ENCODE data around the gene TALDO1. TPM values are rescaled to one million over a fixed set of nuclear protein-coding genes. Genes with fewer than 3 reads are reported as not detected.
"Not testable (repeated sequence)": the region's sequence is repeated elsewhere in the genome, so short reads cannot be mapped to it uniquely, and the experiment has no call there.

The TALDO1 gene
- total RNA-seq, 1 experiment from 2014 or later, result 268 TPM

DNA sequence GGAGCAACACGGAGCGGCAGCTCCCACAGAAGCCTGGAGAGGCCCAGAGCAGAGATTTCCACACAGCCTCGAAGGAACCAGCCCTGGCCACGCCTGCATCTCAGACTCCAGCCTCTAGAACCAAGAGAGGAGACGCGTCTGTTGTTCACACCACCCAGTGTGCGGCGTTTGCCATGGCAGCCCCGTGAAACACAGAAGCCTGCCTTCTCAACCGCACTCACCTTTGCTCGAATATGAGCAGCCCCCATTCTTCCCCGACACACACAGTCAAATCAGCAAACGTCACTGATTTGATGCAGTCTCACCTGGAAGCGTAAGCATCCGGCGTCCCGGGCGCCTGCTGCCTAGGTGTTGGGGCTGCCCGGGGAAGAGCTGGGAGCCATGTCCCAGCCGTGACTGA is 14.2 kb upstream of the TALDO1 start:
- Histone ChIP-seq H2BK120ac (ENCODE audit: low read depth, low read length, poor library complexity, severe bottlenecking) (no peak overlapping the region), H2BK20ac (ENCODE audit: low read depth, low read length, poor library complexity, severe bottlenecking) (no peak overlapping the region)

DNA sequence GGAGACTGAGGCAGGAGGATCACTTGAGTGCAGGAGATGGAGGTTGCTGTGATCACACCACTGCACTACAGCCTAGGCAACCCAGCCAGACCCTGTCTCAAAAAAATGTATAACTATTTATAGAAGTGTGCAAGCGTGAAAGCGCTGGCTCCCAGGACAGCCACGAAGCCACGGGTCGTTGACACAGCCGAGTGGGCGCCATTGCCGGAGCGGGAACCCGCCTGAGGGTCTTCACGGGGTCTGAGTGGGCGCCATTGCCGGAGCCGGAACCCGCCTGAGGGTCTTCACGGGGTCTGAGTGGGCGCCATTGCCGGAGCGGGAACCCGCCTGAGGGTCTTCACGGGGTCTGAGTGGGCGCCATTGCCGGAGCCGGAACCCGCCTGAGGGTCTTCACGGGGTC is 12.7 kb upstream of the TALDO1 start:
- H4K8ac ChIP-seq (replicated peaks; ENCODE audit: insufficient read length, low read depth, low read length); H4K91ac ChIP-seq (ENCODE audit: insufficient read length, low read depth, low read length); DNase-seq; H3K9me3 ChIP-seq (ENCODE audit: control insufficient read depth, low read depth, low read length); H2BK20ac ChIP-seq (ENCODE audit: low read depth, low read length, poor library complexity, severe bottlenecking); H3K4me1 ChIP-seq (ENCODE audit: insufficient read depth, low read length); H2BK120ac ChIP-seq (ENCODE audit: low read depth, low read length, poor library complexity, severe bottlenecking); H3K23me2 ChIP-seq (ENCODE audit: insufficient read length, low read depth, low read length, poor library complexity, severe bottlenecking); H3K79me2 ChIP-seq (ENCODE audit: insufficient read depth, low read length); H2BK12ac ChIP-seq (ENCODE audit: insufficient read length, low read depth, low read length); H3K27ac ChIP-seq (ENCODE audit: insufficient read length, low read depth, low read length); H3K9ac ChIP-seq (ENCODE audit: extremely low read depth, insufficient read length, low read length); H4K5ac ChIP-seq (ENCODE audit: insufficient read length, low read depth, low read length); H4K20me1 ChIP-seq (ENCODE audit: control insufficient read depth, insufficient read depth, insufficient read length); H3K4me1 Mint-ChIP-seq; H3K14ac ChIP-seq (ENCODE audit: insufficient read depth, low read length); H3K4ac ChIP-seq (ENCODE audit: low read depth, low read length); H3K4me3 Mint-ChIP-seq; H3K18ac ChIP-seq (ENCODE audit: insufficient read length, low read depth, low read length); H3K56ac ChIP-seq (ENCODE audit: insufficient read length, low read depth, low read length); H2BK15ac ChIP-seq (ENCODE audit: low read depth, low read length); H3K79me1 ChIP-seq (ENCODE audit: insufficient read depth, low read depth, low read length, poor library complexity, severe bottlenecking); H3K4me2 ChIP-seq (ENCODE audit: insufficient read depth, insufficient read length, low read length); H2AK5ac ChIP-seq (ENCODE audit: insufficient read length, low read length); H2BK5ac ChIP-seq (ENCODE audit: insufficient read length, low read length); H2AFZ ChIP-seq (ENCODE audit: low read length); H3K27ac Mint-ChIP-seq; H3K23ac ChIP-seq (ENCODE audit: insufficient read length, low read depth, low read length); H3K27me3 ChIP-seq (ENCODE audit: insufficient read depth, low read length); H3T11ph ChIP-seq (ENCODE audit: low read length): not testable (repeated sequence)
- WGBS (ENCODE audit: extremely low coverage, insufficient read length, low lambda C conversion rate), result no CpG with 5 or more reads among the region's 26 CpGs
- H3K9me3 Mint-ChIP-seq, result peaks cover 12 to 15% of the 10 kb centered on the region in 2 experiments
- peaks cover 3 to 11% (median 5%) of the 10 kb centered on the region in 3 experiments; a peak in 6 of 7 replicates for H3K36me3 Mint-ChIP-seq (ENCODE audit: insufficient read depth in 1 of 3, low read depth in 3 of 3)
- peaks cover 11% of the 10 kb centered on the region for H3K27me3 Mint-ChIP-seq (ENCODE audit: low read depth)

More for the DNA sequence above, 14.2 kb upstream of the TALDO1 start:
- Histone ChIP-seq H3K14ac (ENCODE audit: insufficient read depth, low read length) (no peak overlapping the region), H3K18ac (ENCODE audit: insufficient read length, low read depth, low read length) (no peak overlapping the region), H3K4me1 (ENCODE audit: insufficient read depth, low read length) (no peaks in the 10 kb centered on the region), H3K27me3 (ENCODE audit: insufficient read depth, low read length) (no peaks in the 10 kb centered on the region), H4K20me1 (ENCODE audit: control insufficient read depth, insufficient read depth, insufficient read length) (no peaks in the 10 kb centered on the region), H4K5ac (ENCODE audit: insufficient read length, low read depth, low read length) (no peak overlapping the region), H3K56ac (ENCODE audit: insufficient read length, low read depth, low read length) (no peak overlapping the region), H3T11ph (ENCODE audit: low read length) (no peak overlapping the region), H3K79me2 (ENCODE audit: insufficient read depth, low read length) (no peaks in the 10 kb centered on the region), H3K23ac (ENCODE audit: insufficient read length, low read depth, low read length) (no peak overlapping the region), H2BK15ac (ENCODE audit: low read depth, low read length) (no peak overlapping the region), H3K4me2 (ENCODE audit: insufficient read depth, insufficient read length, low read length) (no peak overlapping the region), H3K9ac (ENCODE audit: extremely low read depth, insufficient read length, low read length) (no peak overlapping the region), H3K79me1 (ENCODE audit: insufficient read depth, low read depth, low read length, poor library complexity, severe bottlenecking) (no peaks in the 10 kb centered on the region), H2BK12ac (ENCODE audit: insufficient read length, low read depth, low read length) (no peak overlapping the region), H3K4ac (ENCODE audit: low read depth, low read length) (no peak overlapping the region), H2AFZ (ENCODE audit: low read length) (no peak overlapping the region), H4K8ac (replicated peaks; ENCODE audit: insufficient read length, low read depth, low read length) (no peak overlapping the region), H2BK5ac (ENCODE audit: insufficient read length, low read length) (no peak overlapping the region), H4K91ac (ENCODE audit: insufficient read length, low read depth, low read length) (no peak overlapping the region), H3K27ac (ENCODE audit: insufficient read length, low read depth, low read length) (no peak overlapping the region), H3K9me3 (ENCODE audit: control insufficient read depth, low read depth, low read length) (no peaks in the 10 kb centered on the region), H3K23me2 (ENCODE audit: insufficient read length, low read depth, low read length, poor library complexity, severe bottlenecking) (no peaks in the 10 kb centered on the region), H2AK5ac (ENCODE audit: insufficient read length, low read length) (no peak overlapping the region)
- DNase-seq, result no peak
- Mint-ChIP-seq H3K27ac (no peak overlapping the region; a peak in 1 of 7 replicates), H3K4me1 (0 out of 4 replicates have a peak, but pooled peaks cover 3 to 6% of the 10 kb centered on the region in 2 experiments), H3K36me3 (ENCODE audit: insufficient read depth in 1 of 3, low read depth in 3 of 3) (peaks cover 3 to 11% (median 5%) of the 10 kb centered on the region in 3 experiments; a peak in 6 of 7 replicates), H3K9me3 (peaks cover 12 to 15% of the 10 kb centered on the region in 2 experiments), H3K4me3 (no peak overlapping the region), H3K27me3 (ENCODE audit: low read depth) (peaks cover 11% of the 10 kb centered on the region)
- TF ChIP-seq, protein P1, sequence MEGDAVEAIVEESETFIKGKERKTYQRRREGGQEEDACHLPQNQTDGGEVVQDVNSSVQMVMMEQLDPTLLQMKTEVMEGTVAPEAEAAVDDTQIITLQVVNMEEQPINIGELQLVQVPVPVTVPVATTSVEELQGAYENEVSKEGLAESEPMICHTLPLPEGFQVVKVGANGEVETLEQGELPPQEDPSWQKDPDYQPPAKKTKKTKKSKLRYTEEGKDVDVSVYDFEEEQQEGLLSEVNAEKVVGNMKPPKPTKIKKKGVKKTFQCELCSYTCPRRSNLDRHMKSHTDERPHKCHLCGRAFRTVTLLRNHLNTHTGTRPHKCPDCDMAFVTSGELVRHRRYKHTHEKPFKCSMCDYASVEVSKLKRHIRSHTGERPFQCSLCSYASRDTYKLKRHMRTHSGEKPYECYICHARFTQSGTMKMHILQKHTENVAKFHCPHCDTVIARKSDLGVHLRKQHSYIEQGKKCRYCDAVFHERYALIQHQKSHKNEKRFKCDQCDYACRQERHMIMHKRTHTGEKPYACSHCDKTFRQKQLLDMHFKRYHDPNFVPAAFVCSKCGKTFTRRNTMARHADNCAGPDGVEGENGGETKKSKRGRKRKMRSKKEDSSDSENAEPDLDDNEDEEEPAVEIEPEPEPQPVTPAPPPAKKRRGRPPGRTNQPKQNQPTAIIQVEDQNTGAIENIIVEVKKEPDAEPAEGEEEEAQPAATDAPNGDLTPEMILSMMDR (conservative IDR thresholded peaks at IDR 0.05), result no peak
- no CpG with 5 or more reads among the region's 20 CpGs for WGBS (ENCODE audit: extremely low coverage, insufficient read length, low lambda C conversion rate)

All from H9 (cell line).